Type B pancreatic cell (in vitro differentiated cells): ENCODE data around the gene NID1. TPM values are rescaled to one million over a fixed set of nuclear protein-coding genes. Genes with fewer than 3 reads are reported as not detected.

Experiments used
- DNase-seq: peaks from one replicate; pipeline ENCODE4 v3.0.0; 2021; ENCODE audit warnings: mixed read lengths; ENCODE audit not compliant: unreplicated experiment; ENCODE audit errors: extremely low spot score
- H3K27ac Mint-ChIP-seq: 2 replicates; pipeline ENCODE4 v1.8.0; 2021; ENCODE audit warnings: mild to moderate bottlenecking, mixed read lengths
- H3K27me3 Mint-ChIP-seq: 2 replicates; pipeline ENCODE4 v1.8.0; 2021; ENCODE audit warnings: mixed read lengths
- H3K36me3 Mint-ChIP-seq: 2 replicates; pipeline ENCODE4 v1.8.0; 2021; ENCODE audit warnings: mixed read lengths
- H3K4me1 Mint-ChIP-seq: one replicate; pipeline ENCODE4 v1.8.0; 2021; ENCODE audit warnings: mixed read lengths; ENCODE audit not compliant: unreplicated experiment
- H3K4me3 Mint-ChIP-seq: 2 replicates; pipeline ENCODE4 v1.8.0; 2021; ENCODE audit warnings: mild to moderate bottlenecking, mixed read lengths
- H3K9me3 Mint-ChIP-seq: 2 replicates; pipeline ENCODE4 v1.8.0; 2021; ENCODE audit warnings: mixed read lengths
- total RNA-seq: library from RNA; stranded (reverse); gene quantifications from 2 replicates; pipeline ENCODE4 v1.2.1, GENCODE V29; 2021; ENCODE audit warnings: low replicate concordance
- TF ChIP-seq, protein P1 (sequence below): fragments of 200-600 bp; sonication (generic); conservative IDR thresholded peaks from 2 replicates; pipeline ENCODE4 v1.5.0; 2021; ENCODE audit warnings: antibody characterized with exemption, mild to moderate bottlenecking

NID1 gene
- total RNA-seq, 1 donor from 2014 or later = 65.6 TPM

DNA sequence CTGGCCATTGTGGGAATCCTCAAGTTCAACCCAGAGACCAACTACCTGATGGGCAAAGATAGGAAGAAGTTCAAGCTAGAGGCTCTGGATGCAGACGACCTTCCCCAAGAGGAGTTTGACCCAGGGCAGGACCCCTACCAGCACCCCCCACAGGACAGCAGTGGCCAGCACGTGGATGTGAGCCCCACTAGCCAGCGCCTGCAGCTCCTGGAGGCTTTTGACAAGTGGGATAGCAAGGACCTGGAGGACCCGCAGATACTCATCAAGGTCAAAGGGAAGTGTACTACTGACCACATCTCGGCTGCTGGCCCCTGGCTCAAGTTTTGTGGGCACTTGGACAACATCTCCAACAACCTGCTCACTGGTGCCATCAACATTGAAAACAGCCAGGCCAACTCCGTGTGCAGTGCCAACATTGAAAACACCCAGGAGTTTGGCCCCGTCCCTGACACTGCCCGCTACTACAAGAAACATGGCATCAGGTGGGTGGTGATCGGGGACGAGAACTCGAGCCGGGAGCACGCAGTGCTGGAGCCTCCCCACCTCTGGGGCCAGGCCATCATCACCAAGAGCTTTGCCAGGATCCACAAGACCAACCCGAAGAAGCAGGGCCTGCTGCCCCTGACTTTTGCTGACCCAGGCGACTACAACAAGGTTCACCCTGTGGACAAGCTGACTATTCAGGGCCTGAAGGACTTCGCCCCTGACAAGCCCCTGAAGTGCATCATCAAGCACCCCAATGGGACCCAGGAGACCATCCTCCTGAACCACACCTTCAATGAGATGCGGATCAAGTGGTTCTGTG is 46.8 kb upstream of the NID1 start:
- H3K27ac Mint-ChIP-seq = no peak overlapping the region
- no peaks in the 10 kb centered on the region for H3K27me3 Mint-ChIP-seq

DNA sequence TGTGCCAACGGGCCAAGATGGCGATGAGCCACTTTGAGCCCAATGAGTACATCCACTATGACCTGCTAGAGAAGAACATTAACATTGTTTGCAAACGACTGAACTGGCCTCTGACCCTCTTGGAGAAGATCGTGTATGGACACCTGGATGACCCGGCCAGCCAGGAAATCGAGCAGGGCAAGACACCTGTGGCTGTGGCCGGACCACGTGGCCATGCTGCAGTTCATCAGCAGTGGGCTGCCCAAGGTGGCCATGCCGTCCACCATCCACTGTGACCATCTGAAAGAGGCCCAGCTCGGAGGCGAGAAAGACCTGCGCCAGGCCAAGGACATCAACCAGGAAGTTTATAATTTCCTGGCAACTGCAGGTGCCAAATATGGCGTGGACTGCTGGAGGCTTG is 45.2 kb upstream of the NID1 start:
- no peaks in the 10 kb centered on the region for H3K4me1 Mint-ChIP-seq
- TF ChIP-seq, protein P1, sequence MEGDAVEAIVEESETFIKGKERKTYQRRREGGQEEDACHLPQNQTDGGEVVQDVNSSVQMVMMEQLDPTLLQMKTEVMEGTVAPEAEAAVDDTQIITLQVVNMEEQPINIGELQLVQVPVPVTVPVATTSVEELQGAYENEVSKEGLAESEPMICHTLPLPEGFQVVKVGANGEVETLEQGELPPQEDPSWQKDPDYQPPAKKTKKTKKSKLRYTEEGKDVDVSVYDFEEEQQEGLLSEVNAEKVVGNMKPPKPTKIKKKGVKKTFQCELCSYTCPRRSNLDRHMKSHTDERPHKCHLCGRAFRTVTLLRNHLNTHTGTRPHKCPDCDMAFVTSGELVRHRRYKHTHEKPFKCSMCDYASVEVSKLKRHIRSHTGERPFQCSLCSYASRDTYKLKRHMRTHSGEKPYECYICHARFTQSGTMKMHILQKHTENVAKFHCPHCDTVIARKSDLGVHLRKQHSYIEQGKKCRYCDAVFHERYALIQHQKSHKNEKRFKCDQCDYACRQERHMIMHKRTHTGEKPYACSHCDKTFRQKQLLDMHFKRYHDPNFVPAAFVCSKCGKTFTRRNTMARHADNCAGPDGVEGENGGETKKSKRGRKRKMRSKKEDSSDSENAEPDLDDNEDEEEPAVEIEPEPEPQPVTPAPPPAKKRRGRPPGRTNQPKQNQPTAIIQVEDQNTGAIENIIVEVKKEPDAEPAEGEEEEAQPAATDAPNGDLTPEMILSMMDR = no peak

More for the DNA sequence above, 46.8 kb upstream of the NID1 start:
- Mint-ChIP-seq H3K4me3 (no peak overlapping the region), H3K4me1 (no peaks in the 10 kb centered on the region), H3K9me3 (no peaks in the 10 kb centered on the region), H3K36me3 (no peaks in the 10 kb centered on the region)
- DNase-seq = no peak
- TF ChIP-seq, protein P1 = no peak

DNA sequence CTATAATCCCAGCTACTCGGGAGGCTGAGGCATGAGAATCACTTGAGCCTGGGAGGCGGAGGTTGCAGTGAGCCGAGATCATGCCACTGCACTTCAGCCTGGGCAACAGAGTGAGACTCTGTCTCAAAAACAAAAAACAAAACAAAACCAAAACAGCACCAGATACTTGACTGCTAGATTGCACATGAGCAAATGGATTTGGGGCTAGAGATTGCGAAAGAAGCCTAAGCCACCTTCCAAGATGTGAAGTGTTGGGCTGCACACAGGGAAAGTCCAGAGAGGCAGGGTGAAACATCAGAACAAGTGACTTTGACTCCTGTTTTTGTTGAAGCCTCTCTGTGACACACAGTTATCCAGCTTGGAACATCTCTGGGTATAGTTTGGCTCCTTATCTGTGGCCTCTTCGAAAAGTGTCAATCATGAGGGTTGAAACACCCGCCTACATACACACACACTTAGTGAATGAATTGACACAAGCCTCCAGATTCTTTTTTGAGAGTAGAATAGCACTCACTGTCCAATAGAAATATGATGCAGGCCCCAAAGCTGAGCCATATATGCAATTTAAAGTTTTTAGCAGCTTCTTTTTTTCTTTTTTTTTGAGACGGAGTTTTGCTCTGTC is 43.2 kb upstream of the NID1 start:
- H3K4me1 Mint-ChIP-seq = peaks cover 5% of the 10 kb centered on the region
- TF ChIP-seq, protein P1 = no peak
- no peaks in the 10 kb centered on the region for H3K27me3 Mint-ChIP-seq
- H3K27ac Mint-ChIP-seq = no peak overlapping the region
- H3K36me3 Mint-ChIP-seq = no peaks in the 10 kb centered on the region
- no peaks in the 10 kb centered on the region for H3K9me3 Mint-ChIP-seq
- DNase-seq = no peak
- H3K4me3 Mint-ChIP-seq = no peak overlapping the region

More for the DNA sequence above, 45.2 kb upstream of the NID1 start:
- DNase-seq = no peak
- Mint-ChIP-seq H3K36me3 (no peaks in the 10 kb centered on the region), H3K27ac (no peak overlapping the region), H3K9me3 (no peaks in the 10 kb centered on the region), H3K27me3 (no peaks in the 10 kb centered on the region), H3K4me3 (no peak overlapping the region)

DNA sequence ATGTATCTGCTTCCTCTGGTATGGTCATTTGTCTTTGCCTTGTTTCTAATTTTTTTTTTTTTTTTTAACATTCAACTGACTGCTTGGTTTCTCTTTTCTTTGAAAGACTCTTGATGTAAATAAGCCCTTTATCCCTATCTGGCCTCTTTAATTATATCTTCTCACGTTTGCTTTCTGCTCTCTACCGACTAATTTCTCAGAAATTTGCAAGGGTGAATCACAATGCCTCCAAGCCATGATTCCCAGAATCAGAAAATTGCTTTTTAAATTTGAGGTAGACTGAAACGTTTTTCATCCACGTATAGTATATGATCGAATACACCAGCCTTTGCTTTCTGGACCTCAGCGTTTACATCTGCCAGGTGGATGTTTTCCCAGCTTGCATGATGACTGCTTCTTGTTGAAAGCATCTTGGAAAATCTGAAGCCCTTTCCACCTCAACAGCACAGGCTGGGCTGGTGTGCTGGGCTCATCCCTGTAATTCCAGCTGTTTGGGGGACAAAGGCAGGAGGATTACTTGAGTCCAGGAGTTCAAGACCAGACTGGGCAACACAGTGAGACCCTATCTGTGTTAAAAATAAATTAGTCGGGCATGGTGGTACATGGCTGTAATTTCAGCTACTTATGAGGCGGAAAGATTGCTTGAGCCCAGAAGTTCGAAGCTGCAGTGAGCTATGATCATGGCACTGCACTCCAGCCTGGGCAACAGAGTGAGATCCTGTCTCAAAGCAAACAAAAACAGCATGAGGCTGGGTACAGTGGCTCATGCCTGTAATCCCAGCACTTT is 42.4 kb upstream of the NID1 start:
- H3K36me3 Mint-ChIP-seq = no peaks in the 10 kb centered on the region
- DNase-seq = no peak
- TF ChIP-seq, protein P1 = no peak
- peaks cover 5% of the 10 kb centered on the region for H3K4me1 Mint-ChIP-seq
- H3K27me3 Mint-ChIP-seq = no peaks in the 10 kb centered on the region
- H3K9me3 Mint-ChIP-seq = no peaks in the 10 kb centered on the region
- no peak overlapping the region for H3K4me3 Mint-ChIP-seq
- no peak overlapping the region for H3K27ac Mint-ChIP-seq

DNA sequence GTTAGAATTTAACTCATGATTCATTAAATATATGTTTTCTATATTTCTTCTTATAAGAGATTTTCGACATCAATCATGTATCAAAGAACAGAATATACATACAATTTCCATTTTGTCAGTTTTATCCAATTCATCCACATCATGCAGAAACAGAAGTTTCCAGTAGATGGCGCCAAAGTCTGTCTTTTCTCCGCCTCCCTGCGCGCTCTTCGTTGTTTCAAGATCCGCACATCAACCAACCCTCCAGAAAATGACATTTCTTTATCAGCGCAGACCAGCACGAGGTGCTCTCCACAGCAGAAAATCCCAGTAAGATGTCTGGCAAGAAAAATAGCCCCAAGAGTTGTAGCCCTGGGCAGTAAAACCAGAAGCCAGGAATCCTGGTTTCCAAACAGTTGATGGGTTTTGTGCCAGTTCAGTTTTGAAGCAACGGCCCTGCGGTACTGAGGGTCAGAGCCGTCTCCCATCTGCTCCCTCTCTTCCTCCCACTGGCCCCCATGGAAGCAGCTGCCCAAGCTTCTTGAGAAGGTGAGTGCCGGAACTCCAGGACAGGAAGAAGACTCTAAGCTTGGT is 38.8 kb upstream of the NID1 start:
- Mint-ChIP-seq H3K9me3 (no peaks in the 10 kb centered on the region), H3K27ac (peak overlapping the region; percentile 15)

More for the DNA sequence above, 38.8 kb upstream of the NID1 start:
- Mint-ChIP-seq H3K36me3 (no peaks in the 10 kb centered on the region), H3K4me3 (peak overlapping the region; percentile 18), H3K4me1 (peaks cover 5% of the 10 kb centered on the region), H3K27me3 (no peaks in the 10 kb centered on the region)
- DNase-seq = no peak
- TF ChIP-seq, protein P1 = peak; percentile 97
